GM12892 (cell line): ENCODE results near the gene OR51T1.

ENCODE experiments used
- DNase-seq: peaks from one replicate; pipeline ENCODE4 v3.0.0; 2011; ENCODE audit not compliant: insufficient read length
- FAIRE-seq: peaks from 2 replicates; lab custom pipeline; 2011; peaks lifted over from hg19 to GRCh38; lab: Jason Lieb, UNC
- POLR2A ChIP-seq: IDR thresholded peaks from 2 replicates; pipeline ENCODE4 v1.6.1; 2011; ENCODE audit warnings: low read depth, low read length, control low read depth
- POLR2AphosphoS5 ChIP-seq: IDR thresholded peaks from 2 replicates; pipeline ENCODE4 v1.6.1; 2011; ENCODE audit warnings: low read depth, low read length, control low read depth
- TAF1 ChIP-seq: IDR thresholded peaks from 2 replicates; pipeline ENCODE4 v1.6.1; 2011; ENCODE audit warnings: low read depth, mild to moderate bottlenecking, control low read depth, low read length, borderline replicate concordance

The OR51T1 gene

GRCh38 chr11:4884361-4884760, 2.7 kb downstream of the OR51T1 start:
- FAIRE-seq = no peak
- TF ChIP-seq POLR2AphosphoS5 = no peak

GRCh38 chr11:4886186-4886585, 4.5 kb downstream of the OR51T1 start:
- no peak for TF ChIP-seq POLR2A
- TF ChIP-seq POLR2AphosphoS5 = no peak
- DNase-seq (no peak), FAIRE-seq (no peak)

More at GRCh38 chr11:4884361-4884760, 2.7 kb downstream of the OR51T1 start:
- DNase-seq = no peak

GRCh38 chr11:4887591-4887990, 5.9 kb downstream of the OR51T1 start:
- FAIRE-seq = no peak

GRCh38 chr11:4890279-4890678, 8.6 kb downstream of the OR51T1 start:
- no peak for DNase-seq
- no peak for TF ChIP-seq POLR2AphosphoS5
- no peak for TF ChIP-seq POLR2A
- TF ChIP-seq TAF1 = no peak
- FAIRE-seq = no peak

More at GRCh38 chr11:4887591-4887990, 5.9 kb downstream of the OR51T1 start:
- TF ChIP-seq POLR2A (no peak), TAF1 (no peak), POLR2AphosphoS5 (no peak)
- no peak for DNase-seq

- DNase-seq (no peak), FAIRE-seq (no peak)
- no peak for TF ChIP-seq POLR2AphosphoS5
- TF ChIP-seq POLR2A = no peak
- no peak for TF ChIP-seq TAF1
Observed at GRCh38 chr11:4891996-4892640, 10.4 kb downstream of the OR51T1 start.

GRCh38 chr11:4903484-4903883, 21.8 kb downstream of the OR51T1 start, which contains the start of gene OR51A7:
Gene OR51A7, plus strand, starts transcription at chr11:4903783. Its CDS starts 3,587 bp downstream, at chr11:4907370.
- no peak for TF ChIP-seq TAF1
- TF ChIP-seq POLR2A = no peak
- no peak for TF ChIP-seq POLR2AphosphoS5
- no peak for FAIRE-seq
- DNase-seq = no peak

- DNase-seq (no peak), FAIRE-seq (no peak)
- TF ChIP-seq TAF1 (no peak), POLR2AphosphoS5 (no peak), POLR2A (no peak)
Observed at GRCh38 chr11:4916581-4916980, 34.9 kb downstream of the OR51T1 start.

GRCh38 chr11:4919250-4919649, 37.5 kb downstream of the OR51T1 start, which contains the start of gene OR51G2:
Gene OR51G2, minus strand, starts transcription at chr11:4919350. Its CDS starts 3,687 bp downstream, at chr11:4915663.
- FAIRE-seq = no peak
- DNase-seq = no peak
- no peak for TF ChIP-seq POLR2AphosphoS5

GRCh38 chr11:4921796-4922195, 40.1 kb downstream of the OR51T1 start:
- DNase-seq = no peak
- no peak for TF ChIP-seq POLR2A
- TF ChIP-seq TAF1 = no peak
- TF ChIP-seq POLR2AphosphoS5 = no peak
- FAIRE-seq = no peak

- FAIRE-seq (no peak), DNase-seq (no peak)
- TF ChIP-seq TAF1 (no peak), POLR2A (no peak), POLR2AphosphoS5 (no peak)
Observed at GRCh38 chr11:4922304-4922703, 40.6 kb downstream of the OR51T1 start.

- TF ChIP-seq POLR2A (no peak), POLR2AphosphoS5 (no peak), TAF1 (no peak)
- DNase-seq (no peak), FAIRE-seq (no peak)
Observed at GRCh38 chr11:4924239-4924638, 42.5 kb downstream of the OR51T1 start, which contains the start of gene OR51G1. Gene OR51G1, minus strand, starts transcription at chr11:4924339. Its CDS starts 0 bp downstream, at chr11:4924339.

GRCh38 chr11:4926608-4927007, 44.9 kb downstream of the OR51T1 start:
- no peak for FAIRE-seq
- no peak for DNase-seq
- TF ChIP-seq POLR2AphosphoS5 (no peak), TAF1 (no peak), POLR2A (no peak)
